HG03521 (cell line): ENCODE data around the gene SLC46A2.

Experiments used
- ATAC-seq: cut with Tn5 transposase; IDR thresholded peaks from one replicate; pipeline ENCODE4 v1.9.1; 2021; ENCODE audit warnings: mild to moderate bottlenecking, moderate library complexity; ENCODE audit not compliant: unreplicated experiment

The SLC46A2 gene

GRCh38 chr9:112860451-112860850 is 30.2 kb downstream of the SLC46A2 start:
- ATAC-seq = no peak

DNA sequence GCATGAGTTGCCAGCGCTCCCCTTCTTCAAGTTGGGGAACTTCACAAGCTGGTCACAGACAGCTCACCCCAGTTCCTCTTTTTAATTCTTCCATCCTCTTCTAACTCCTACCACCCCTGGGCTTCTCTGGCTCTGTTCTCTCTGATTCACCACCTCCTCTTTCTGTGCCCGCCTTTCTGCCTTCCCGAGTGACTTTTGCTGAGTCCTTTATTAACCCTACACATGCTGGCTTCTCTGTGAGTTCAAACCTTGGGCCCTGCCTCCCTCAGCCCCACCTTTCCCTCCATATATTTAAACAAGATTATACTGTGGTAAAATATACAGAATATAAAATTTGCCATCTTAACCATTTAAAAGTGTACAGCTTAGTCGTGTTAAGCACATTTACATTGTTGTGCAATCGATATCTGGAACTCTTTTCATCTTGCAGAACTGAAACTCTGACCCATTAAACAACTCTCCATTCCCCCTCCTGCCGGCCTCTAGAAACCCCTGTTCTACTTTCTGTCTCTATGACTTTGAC is 32.0 kb downstream of the SLC46A2 start:
- ATAC-seq = peak; percentile 66

DNA sequence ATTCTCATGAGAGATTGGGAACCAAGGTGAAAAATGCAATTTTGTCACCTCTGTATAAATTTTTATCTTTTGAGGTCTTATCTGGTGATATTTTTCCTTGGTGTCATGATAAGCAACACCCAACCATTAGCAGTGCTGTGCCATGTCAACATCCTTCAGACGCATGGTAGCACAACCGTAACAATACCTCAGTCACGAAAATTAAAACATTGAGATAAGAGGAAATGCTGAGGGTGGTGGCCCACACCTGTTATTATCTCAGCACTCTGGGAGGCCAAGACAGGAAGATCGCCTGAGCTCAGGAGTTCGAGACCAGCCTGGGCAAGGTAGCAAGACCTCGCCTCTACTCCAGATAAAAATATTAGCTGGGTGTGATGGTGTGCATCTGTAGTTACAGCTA is 32.7 kb downstream of the SLC46A2 start:
- ATAC-seq = no peak

DNA sequence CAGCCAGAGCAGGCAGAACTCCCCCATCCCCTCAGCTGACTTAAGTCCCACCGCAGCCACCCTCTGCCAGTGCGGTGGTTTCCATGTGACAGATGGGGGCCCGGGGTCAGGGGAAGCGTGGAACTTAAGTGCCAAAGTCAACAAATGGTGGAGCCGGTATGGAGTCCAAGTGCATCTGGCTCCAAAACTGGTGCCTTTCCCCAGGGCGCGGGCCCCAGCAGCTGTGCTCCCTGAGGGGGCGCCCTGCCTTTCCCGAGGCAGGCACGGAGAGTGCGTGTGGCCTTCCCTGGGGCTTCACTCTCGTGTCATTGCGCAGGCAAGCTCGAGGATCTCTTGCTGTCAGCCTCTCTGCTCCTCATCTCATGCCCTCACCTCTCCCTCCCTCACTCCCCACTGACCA is 33.8 kb downstream of the SLC46A2 start:
- ATAC-seq = no peak

GRCh38 chr9:112856200-112856599 is 34.5 kb downstream of the SLC46A2 start:
- ATAC-seq = no peak

DNA sequence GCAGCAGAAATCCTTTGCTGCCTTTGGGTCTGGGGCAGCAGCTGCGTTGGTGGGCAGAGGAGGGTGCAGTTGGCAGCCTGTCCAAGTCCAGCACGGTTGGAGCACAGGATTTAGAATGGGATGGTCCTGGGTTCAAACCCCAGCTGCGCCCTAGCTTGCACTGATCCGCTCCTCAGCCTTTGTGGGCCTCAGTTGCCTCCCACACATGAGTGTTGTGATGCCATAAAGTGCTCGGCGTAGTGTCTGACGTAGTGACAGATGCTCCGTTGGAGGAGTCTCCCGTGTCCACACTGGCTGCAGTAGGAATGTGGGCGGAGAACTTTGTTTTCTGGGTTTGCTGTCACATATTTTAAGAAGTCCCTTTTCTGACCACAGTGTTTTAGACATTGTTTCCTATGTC is 36.0 kb downstream of the SLC46A2 start:
- ATAC-seq = no peak

GRCh38 chr9:112853882-112854585 is 36.6 kb downstream of the SLC46A2 start:
- no peak for ATAC-seq

- ATAC-seq = no peak
Measured at GRCh38 chr9:112852741-112853504, 37.8 kb downstream of the SLC46A2 start.

DNA sequence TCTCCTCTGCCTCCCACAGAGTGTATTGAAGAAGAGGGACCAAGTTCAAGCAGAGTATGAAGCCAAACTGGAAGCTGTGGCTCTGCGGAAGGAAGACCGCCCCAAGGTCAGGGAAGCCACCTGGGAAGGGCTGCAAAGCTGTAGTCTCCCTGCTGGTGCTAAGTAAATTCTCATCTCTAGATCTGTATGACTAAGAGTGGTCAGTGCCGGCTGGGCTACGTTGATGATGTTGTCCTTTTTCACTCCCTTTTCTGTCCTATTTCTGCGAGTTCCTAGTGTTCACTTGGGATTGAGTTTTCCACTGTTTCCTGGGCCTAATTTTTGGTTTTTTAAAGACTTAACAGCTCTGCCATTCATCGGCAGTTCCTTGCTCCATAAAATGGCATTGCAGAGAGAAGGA is 39.8 kb downstream of the SLC46A2 start:
- ATAC-seq = no peak

DNA sequence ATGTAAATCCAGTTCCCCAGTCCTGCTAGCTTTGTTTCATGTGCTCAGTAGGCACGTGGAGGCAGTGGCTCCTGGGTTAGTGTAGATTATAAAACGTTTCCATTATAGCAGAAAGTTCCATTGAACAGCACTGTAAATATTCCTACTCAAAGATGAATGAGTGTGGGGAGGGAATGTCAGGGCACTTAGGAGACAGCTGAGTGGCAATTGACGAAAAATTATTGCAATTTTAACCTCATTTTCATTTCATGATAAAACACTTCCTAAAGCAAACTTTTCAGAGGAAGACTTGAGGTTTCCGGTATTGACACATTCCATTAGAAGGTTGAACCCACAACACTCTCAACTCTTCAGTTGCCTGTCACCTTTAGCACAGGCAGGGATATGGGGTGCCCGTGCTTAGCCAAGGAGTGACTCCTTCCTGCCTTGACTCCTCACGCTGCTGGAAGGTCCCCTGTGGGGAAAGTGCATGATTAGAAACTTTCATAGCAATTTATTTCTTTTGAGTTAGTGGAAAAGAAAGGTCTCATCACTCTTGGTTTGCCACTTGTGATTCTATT is 41.2 kb downstream of the SLC46A2 start:
- no peak for ATAC-seq

DNA sequence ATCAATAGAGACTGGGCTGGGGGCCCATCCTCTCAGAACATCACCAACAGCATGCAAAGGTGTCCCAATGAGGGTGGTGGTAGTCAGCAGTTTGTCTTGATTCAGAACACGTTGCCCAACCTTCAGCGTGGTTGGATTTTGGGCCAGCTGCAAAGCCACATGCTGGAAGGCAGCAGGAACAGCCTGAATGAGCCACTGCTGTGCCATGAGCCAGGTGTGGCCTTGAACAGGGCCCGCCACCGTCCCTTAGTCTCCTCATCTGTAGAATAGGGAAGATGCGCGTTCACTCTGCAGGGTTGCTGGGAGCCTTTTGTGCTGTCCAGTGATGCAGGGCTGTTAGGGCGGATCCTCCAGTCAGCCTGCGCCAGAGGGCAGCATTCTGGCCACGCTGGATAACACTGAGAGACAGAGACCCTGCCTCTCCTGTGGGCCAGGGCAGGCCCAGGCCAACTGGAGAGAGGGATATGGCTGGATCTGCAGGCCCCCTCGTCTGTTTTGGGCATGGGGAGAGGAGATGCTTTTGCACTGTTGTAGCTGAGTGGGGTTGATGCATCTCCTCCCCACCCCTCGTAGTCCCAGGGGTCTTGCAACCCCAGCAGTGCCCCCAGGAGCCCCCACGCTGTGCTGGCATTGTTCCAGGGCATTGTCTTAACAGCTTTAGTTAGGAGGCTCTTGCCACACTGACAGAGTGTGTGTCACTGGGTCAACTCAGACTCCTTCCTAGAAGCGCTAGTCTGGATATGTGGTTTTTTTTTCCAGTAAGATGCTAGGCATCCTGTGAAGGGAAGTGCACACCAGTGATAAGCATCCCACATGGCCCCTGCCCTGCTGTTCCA is 42.1 kb downstream of the SLC46A2 start:
- ATAC-seq = no peak

- ATAC-seq = no peak
Measured at GRCh38 chr9:112846528-112847488, 43.9 kb downstream of the SLC46A2 start.

DNA sequence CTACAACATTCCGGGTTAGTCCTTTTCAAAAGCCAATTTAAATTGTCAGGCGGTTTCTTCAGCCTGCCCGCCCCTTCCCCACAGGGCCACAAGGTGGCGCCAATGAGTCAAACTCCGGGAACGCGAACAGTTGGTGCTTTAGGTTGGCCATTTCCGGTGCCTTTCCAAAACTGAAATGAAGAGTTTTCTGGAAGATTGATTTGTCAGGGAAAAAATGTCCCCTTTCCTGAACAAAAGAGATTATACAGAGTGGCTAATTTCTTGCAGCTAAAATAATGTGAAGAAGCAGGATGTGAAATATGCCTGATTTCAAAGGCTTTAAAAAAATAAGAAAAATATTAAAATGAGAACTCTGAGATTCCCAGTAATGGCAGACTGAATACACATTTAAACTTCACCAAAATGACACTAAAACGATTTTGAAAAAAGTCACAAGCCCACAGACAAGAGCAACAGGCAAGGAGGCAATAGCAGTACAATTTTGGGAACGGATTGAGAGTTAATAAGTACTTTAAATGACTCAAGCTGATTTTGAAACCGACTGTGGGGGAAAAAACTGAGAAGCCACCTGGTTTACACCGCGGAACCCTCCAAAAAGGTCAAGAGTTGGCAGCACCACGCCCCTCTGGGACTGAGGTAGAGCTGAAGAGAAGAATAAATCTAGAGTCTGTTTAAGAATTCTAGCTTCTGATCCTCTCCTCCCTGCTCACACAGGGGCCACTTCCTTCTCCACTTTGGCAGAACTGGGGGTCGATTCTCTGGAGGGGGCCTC is 45.7 kb downstream of the SLC46A2 start:
- ATAC-seq = peak; percentile 47

- no peak for ATAC-seq
Measured at GRCh38 chr9:112842555-112842954, 48.1 kb downstream of the SLC46A2 start.

- no peak for ATAC-seq
Measured at GRCh38 chr9:112841261-112841660, 49.4 kb downstream of the SLC46A2 start.

DNA sequence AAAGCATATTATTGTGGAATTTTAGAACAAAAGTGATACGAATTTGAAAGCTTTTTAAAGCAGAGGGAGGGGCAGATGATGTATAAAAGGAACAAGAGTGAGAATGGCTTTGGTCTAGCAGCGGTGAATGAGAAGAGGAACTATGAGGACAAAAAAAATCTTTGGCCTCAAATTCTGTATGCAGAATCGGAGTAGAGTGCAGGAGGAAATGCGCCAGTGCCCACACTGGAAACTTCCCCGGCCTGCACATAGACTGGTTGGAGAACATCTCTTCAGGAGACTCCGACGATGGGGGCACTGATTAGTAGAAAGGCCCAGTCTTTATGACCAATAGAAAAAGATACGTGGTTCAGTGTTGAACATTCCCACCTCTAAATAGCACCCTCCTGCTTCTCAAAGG is 51.3 kb downstream of the SLC46A2 start:
- ATAC-seq = no peak

DNA sequence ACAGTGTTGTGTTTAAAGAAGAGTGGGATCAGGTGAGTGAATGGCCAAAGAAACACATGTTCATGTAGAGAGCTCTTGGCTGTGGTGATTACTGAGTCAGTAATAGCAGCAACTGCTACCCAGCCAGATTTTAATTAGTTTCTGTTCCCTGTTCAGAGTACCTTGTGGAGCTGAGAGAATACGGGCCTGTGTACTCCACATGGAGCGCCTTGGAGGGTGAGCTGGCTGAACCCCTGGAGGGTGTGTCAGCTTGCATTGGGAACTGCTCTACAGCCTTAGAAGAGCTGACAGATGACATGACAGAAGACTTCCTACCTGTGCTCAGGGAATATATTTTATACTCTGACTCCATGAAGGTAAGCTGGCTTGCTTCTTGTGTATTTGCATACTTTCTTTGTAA is 52.3 kb downstream of the SLC46A2 start:
- ATAC-seq = no peak

- ATAC-seq = no peak
Measured at GRCh38 chr9:112836394-112836793, 54.3 kb downstream of the SLC46A2 start.

- no peak for ATAC-seq
Measured at GRCh38 chr9:112833081-112833480, 57.6 kb downstream of the SLC46A2 start.
